NCI-H1105 treated with DMSO at 0.1 percent for 48 hours (cell line): ENCODE results near the gene ZFP92.

ENCODE experiments used
- DNase-seq: peaks from one replicate; lab custom pipeline; 2025; lab: John Stamatoyannopoulos, UW

ZFP92 gene

DNA sequence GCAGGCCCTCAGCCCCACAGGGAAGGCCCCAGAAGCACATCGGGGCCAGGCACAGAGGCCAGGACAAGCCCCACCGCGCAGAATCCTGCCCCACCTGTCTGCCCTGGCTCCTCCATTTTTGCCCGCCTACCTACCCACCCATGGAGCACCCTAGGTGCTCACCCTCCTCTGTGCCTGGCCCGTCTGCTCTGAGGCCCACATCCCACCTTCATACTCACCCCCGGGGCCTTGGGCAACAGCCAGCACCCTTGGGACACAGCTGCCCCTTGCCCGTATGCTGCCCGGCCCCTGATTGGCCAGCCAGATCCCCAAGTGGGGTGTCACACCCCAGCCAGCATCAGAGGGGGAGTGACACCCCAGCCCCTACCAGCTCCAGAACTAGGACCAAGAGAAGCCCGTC, 45.4 kb downstream of the ZFP92 start:
- DNase-seq: no peak

DNA sequence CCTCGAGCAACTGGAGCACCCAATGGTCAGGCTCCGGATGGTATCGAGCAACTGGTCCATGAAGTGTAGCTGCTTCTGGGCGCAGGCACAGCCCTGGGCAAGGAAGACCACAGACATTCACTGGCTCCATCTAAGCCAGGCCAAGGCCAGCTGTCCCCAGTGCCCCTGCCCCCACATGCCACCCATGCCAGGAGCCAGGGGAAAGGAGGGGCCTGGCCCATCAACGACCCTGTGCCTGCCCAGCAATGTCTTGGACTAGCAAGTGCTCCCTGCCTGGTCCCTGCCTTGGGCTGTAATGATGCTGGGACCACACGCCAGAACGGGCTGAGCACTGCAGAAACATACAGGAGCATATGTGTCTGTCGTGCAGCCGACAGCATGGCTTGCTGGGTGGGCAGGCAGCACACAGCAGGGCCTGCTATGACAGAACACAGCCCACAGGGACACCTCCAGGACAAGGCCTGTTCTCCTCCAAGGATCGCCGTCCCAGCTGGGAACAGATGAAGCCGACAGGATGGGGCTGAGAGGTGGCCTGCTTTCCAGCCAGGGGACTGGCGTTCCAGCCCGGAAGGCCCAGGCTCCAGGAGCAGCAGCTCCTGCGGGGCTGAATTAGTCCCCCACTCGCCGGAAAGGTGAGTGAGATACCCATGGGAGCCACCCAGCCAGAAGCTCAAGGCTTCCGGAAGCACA, 46.0 kb downstream of the ZFP92 start:
- no peak for DNase-seq

DNA sequence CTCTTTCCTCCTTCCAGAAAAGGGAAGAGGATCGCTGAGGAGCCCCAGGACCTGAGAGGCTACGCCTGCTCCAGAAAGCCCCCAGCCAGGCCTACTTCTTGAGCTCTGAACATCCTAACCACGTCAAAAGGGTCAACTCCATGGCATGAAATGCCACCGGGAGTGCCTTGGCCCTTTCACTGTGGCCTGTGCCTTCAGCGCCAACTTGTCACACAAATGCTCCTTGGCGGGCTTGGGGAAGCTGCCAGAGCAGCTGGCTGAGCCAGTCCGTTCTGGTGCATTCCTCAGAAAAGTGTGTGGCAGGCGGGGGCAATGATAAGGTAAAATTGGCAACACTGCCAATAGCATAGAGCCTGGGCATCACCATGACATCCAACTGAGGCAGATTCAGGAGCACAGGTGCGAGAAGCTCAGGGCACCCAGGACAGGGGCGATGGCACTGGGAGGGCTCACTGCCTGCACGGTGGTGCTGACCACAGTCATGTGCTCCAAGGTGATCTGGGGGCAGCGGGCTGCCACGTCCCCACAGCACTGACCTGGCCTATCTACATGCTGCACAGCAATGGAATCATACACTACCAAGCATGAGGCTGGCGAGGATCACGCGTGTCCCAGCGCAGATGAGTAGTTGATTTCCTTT, 46.7 kb downstream of the ZFP92 start:
- DNase-seq: no peak

DNA sequence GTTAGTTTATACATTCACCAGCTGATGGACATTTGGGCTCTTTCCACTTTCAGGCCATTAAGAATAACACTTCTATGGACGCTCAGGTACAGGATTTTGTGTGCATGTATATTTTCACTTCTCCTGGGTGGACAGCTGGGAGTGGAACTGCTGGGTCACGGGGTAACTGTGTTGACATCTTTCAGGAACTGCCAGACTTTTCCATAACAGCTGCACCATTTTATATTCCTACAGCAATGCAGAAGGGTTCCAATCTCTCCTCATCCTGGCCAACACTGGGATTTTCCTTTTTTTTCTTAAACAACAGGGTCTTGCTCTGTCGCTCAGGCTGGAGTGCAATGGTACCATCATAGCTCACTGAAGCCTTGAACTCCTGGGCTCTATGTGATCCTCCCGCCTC, 47.2 kb downstream of the ZFP92 start:
- no peak for DNase-seq

DNA sequence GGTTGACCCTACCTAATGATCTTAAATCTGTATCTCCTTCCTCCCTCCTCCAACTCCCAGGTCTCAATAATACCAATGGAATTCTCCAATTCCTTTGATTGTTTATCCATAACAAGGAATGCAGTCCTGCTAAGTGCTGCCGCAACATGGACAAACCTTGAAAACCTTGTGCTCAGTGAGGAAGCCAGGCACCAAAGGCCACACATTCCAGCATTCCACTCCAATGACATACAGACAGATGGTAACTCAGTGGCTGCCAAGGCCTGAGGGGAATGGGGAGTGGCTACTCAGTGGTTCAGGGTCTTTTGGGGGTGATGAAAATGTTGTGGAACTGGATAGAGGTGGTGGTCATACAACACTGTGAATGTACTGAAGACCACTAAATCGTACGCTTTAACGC, 48.7 kb downstream of the ZFP92 start:
- no peak for DNase-seq

DNA sequence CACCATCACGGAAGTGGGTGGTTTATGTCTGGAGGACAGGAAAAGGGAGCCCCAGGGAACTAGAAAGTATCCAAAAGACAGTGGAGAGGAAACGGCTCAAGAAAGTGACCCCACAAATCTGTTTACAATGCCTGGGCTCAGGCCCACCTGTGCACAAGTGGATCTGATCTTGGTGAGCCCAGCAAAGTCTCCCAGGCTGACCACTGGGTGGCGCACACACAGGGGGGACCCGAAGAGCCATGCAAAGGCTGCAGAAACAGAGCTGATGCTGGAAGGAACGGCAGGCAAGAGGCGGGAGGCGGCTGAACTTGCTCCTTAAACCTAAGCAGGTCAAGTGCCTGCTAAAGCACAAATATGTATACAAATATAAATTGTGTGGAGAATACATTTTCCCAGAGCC, 49.6 kb downstream of the ZFP92 start:
- peak; percentile 22 for DNase-seq
